Measurements from ENCODE around the gene LY6G6F.

- TF ChIP-seq YY1 (IDR thresholded peaks at IDR 0.05; ENCODE audit: insufficient read depth, insufficient read length) = no peak
- no peak for TF ChIP-seq ZNF274 (IDR thresholded peaks at IDR 0.05; ENCODE audit: low read depth, low read length)
Measured at GRCh38 chr6:31657406-31658157, 49.1 kb upstream of the LY6G6F start.
